GM12891 (cell line): ENCODE measurements around the gene AMBRA1.

ENCODE experiments used
- DNase-seq: peaks from one replicate; pipeline ENCODE4 v3.0.0; 2011; ENCODE audit warnings: low spot score; ENCODE audit not compliant: insufficient read length
- FAIRE-seq: peaks from 2 replicates; lab custom pipeline; 2011; peaks lifted over from hg19 to GRCh38; lab: Jason Lieb, UNC
- PAX5 ChIP-seq: IDR thresholded peaks from 2 replicates; pipeline ENCODE4 v1.6.1; 2011; ENCODE audit warnings: low read length, moderate library complexity, mild to moderate bottlenecking; ENCODE audit not compliant: insufficient read depth, severe bottlenecking
- POLR2A ChIP-seq: IDR thresholded peaks from 2 replicates; pipeline ENCODE4 v1.6.1; 2011; ENCODE audit warnings: low read depth, low read length, control low read depth
- POLR2AphosphoS5 ChIP-seq: IDR thresholded peaks from 2 replicates; pipeline ENCODE4 v1.6.1; 2011; ENCODE audit warnings: low read depth, low read length, control low read depth
- POU2F2 ChIP-seq: IDR thresholded peaks from 2 replicates; pipeline ENCODE4 v1.6.1; 2011; ENCODE audit warnings: low read depth, mild to moderate bottlenecking, control low read depth, low read length, moderate library complexity
- SPI1 ChIP-seq: IDR thresholded peaks from 2 replicates; pipeline ENCODE4 v1.6.1; 2011; ENCODE audit warnings: low read depth, low read length, control low read depth
- TAF1 ChIP-seq: IDR thresholded peaks from 2 replicates; pipeline ENCODE4 v1.6.1; 2011; ENCODE audit warnings: low read depth, low read length, control low read depth

The AMBRA1 gene

DNA sequence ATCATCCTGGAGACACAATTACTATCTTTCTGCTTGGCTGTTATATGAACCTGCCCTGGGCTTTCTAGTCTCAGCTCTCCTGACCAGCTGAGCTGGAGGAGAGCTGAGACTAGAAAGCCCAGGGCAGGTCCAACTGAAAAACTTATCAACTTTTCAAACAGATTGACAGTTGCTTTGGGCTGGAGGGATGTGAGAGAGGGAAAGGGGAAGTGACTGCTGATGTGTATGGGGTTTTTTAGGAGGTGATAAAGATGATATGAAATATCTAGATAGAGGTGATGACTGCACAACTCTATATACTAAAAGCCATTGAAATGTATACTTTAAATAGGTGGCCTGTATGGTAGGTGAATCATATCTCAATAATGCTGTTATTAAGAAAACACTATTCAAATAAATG lies 142.1 kb downstream of the AMBRA1 start:
- FAIRE-seq (no peak), DNase-seq (no peak)
- TF ChIP-seq TAF1 (no peak), SPI1 (peak; percentile 79)

DNA sequence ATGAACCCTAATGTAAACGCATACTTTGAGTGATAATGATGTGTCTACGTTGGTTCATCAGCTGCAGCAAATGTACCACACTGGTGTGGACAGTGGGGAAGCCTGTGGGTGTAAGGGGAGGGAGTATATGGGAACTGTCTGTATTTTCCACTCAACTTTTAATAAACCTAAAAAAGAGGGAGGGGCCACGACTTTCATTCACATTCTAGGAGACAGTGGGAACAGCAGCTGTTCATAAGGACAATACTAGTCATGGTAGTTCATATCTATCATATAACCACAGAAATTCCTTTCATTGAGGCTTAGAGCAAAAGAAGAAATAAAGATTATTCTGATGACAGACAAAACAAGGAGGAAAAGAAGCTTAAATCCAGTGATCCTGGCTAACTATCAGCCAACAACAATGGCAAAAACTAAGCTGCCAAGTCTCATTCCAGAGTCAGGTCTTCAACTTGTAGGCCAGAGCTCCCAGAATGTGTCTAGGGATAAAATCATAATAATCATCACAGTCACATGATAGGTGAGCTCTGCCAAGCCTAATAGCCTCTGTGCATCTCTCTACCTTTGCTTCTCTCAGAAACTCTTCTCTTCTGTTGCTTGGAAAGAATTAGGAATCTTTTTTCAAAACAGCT lies 142.9 kb downstream of the AMBRA1 start:
- FAIRE-seq = no peak
- TF ChIP-seq SPI1 = no peak
- no peak for TF ChIP-seq PAX5
- no peak for TF ChIP-seq POLR2AphosphoS5
- TF ChIP-seq TAF1 = no peak
- TF ChIP-seq POLR2A = no peak
- no peak for TF ChIP-seq POU2F2
- DNase-seq = no peak

DNA sequence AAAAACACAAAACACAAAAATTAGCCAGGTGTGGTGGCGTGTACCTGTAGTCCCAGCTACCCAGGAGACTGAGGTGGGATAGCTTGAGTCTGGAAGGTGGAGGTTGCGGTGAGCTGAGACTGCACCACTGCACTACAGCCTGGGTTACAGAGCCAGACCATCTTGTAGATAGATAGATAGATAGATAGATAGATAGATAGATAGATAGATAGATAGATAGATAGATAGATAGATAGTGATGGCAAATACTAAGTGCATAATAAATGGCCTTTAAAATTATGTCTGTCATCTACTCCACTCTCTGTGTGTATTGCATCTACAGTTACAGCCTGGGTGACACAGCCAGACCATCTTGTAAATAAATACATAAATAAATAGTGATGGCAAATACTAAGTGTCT lies 146.3 kb downstream of the AMBRA1 start:
- TF ChIP-seq POLR2AphosphoS5 (no peak), POU2F2 (no peak), TAF1 (no peak), SPI1 (no peak), POLR2A (no peak), PAX5 (no peak)
- no peak for FAIRE-seq
- DNase-seq = no peak

DNA sequence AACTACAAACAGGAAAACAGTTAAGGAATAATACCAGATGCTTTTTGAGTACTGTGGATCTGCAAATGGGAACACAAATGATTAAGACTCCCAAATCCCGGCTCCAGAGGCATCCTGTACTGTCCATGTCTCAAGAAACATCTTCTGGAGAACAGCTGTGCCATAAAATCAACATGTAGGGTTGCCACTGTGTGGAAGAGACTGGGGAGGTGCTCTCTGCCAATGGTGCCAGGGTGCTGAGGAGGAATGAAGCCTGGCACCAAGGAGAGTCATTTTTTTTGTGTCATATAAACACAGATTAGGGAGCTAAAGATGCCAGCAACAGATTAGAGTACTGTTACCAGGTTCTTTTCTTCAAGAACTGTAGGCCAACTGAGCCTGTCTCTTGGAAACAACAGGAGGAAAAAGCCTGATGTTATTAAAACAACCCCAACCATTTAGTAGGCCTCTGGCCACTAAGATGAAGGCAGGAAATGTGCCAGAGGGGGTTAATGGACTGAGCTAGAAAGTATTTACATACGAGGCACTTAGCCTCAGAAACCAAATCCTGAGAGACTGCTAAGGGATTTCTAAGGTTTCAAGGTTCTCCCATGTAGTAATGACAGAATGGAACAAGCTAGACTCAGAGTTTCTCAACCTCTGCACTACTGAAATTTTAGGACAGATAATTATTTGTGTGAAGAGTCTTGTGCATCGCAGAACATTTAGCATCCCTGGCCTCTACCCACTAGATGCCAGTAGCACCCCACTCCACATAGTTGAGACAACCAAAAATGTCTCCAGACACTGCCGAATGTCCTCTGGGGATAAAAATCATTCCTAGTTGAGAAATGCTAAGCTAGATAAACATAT lies 147.7 kb downstream of the AMBRA1 start:
- DNase-seq (no peak), FAIRE-seq (no peak)
- TF ChIP-seq PAX5 = no peak
- TF ChIP-seq POLR2A = no peak
- no peak for TF ChIP-seq TAF1
- no peak for TF ChIP-seq POLR2AphosphoS5
- no peak for TF ChIP-seq SPI1
- no peak for TF ChIP-seq POU2F2

DNA sequence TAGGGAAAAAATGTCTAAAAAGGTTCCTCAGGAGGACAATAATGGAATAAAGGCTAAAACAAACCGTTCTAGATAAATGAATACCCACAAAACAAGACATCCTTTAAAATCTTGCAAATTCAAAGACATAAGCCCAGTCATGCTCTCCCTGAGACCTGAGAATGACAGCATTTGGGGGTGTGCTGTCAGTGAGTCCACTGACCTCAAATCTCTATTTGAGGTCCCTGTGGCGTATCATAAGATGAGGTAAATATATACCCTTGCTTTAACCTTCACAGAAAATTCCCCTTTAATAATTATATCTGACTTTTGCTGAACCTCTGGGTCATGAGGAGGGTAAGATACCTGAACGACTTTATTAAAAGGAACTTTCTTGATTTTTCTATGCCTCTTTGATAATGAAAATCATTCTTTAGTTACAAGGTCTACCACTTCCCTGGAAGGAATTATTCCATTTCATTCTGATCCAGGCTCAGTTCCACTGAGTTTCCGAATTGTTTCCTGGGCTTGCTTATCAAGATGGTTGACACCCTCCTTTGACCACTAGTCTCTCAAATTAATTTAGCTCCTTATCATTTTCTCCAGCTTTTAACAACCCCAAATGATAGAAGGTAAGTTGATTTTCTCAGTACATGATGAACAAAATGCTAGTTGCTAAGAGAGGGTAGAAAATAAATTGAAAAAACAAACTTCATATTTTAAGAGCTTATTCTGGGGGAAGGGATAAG lies 148.5 kb downstream of the AMBRA1 start:
- FAIRE-seq (no peak), DNase-seq (no peak)
- TF ChIP-seq POLR2A (no peak), PAX5 (no peak), POU2F2 (no peak), SPI1 (no peak), POLR2AphosphoS5 (no peak), TAF1 (no peak)

DNA sequence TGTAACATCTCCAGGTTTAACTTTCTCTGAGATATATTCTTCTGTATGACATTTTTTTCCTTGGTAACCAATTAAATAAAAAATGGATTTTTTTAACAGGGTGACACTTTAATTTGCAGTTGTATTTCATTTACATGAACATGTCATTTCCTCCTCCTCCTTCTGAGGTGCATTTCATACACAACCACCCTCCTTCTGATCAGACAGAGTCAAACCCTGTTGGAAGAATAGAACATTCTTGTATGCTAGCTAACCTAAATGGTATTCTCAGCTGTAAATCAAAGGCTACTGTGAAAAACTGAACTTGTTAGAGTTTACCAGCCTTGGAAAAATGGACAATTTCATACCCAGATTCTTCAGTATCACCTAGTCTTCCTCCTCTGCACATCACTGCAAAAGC lies 149.5 kb downstream of the AMBRA1 start:
- TF ChIP-seq POU2F2 (no peak), POLR2AphosphoS5 (no peak), TAF1 (no peak), SPI1 (no peak), PAX5 (no peak), POLR2A (no peak)
- FAIRE-seq (no peak), DNase-seq (no peak)

DNA sequence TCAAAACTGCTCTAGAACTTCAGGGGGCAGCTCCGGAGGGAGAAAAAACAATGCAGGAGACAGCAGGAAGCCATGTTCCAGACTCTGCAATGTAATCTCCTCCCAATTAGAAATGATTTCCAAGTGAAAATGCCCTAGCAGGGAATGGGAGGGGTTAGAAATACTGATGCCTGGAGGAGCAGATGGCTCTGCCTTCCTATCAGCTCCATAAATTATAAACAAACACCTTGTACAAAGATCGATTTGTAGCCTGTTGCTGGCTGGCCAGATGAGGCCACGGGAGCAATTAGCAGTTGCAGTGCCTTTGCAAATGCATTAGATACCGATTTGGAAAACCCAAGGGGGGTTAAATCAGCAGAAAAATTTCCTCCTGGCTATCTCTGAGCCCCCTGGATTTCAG lies 155.6 kb downstream of the AMBRA1 start:
- TF ChIP-seq SPI1 (no peak), PAX5 (no peak), POLR2A (no peak), POLR2AphosphoS5 (no peak), POU2F2 (no peak), TAF1 (no peak)
- DNase-seq (no peak), FAIRE-seq (no peak)

DNA sequence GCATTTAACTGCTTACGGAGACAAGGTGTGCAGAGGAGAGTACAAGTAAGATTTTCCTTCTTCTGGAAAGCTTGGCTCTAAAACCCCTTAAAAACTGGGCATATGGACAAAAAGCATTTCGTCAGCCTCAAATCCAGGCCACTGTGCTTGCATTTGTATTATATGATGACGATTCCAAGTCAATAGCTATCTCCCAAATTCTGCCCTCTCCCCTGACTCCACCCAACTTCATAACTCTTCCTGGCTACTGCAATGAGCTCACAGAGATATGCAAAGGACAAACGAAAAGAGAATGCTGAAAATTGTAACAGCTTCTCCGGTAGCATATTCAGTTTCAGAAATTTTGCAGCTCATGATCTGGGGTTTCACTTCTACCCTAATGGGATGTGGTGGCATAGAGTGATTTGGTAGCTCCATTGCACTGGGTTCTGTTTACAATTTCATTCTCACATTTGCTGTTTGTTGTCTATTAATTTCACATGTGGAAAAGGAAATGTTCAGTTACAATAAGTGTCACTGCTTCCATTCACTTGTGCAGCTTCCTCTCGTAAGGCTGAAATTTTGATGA lies 156.6 kb downstream of the AMBRA1 start:
- no peak for TF ChIP-seq POLR2AphosphoS5
- TF ChIP-seq SPI1 = 0 out of 2 replicates have a peak, but pooled peaks have one; percentile 18
- no peak for TF ChIP-seq POLR2A
- DNase-seq (no peak), FAIRE-seq (peak; percentile 5)

DNA sequence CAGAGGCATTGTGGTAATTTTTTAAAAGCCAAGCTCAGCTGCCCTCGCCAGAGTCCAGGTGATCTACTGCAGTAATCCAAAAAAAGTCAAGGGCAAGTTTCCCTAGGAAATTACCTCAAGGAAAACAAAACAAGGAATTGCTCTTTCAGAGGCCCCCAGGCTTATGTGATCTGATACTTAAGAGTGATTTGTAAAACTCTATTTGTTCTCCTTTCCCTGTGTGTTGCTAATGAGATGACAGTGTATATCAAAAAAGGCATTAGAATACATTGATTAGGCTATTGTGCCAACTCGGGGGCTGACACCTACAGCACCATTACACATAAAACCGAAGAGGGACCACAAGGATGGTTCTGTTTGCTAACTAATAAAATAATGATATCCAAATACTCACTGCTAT lies 157.7 kb downstream of the AMBRA1 start:
- FAIRE-seq = no peak
- no peak for DNase-seq
- TF ChIP-seq PAX5 = no peak
- TF ChIP-seq SPI1 = no peak
- TF ChIP-seq POU2F2 = no peak
- TF ChIP-seq POLR2A = no peak
- TF ChIP-seq TAF1 = no peak
- no peak for TF ChIP-seq POLR2AphosphoS5
